SU-DHL-6 (cell line): ENCODE measurements around the gene ZFAND6.

Experiments
- EZH2phosphoT487 ChIP-seq: fragments of 200-600 bp; sonication (generic), shearing (Covaris generic); conservative IDR thresholded peaks from 2 replicates; pipeline ENCODE4 v1.6.1; 2018; ENCODE audit warnings: mild to moderate bottlenecking, antibody characterized with exemption, low read length, moderate library complexity, mixed read lengths
- TF ChIP-seq, protein P1 (sequence below): fragments of 200-600 bp; sonication (generic); IDR thresholded peaks from one replicate; pipeline ENCODE4 v1.5.1; 2017; ENCODE audit warnings: antibody characterized with exemption, mild to moderate bottlenecking, low read length, moderate library complexity; ENCODE audit not compliant: insufficient read depth, poor library complexity, severe bottlenecking

- TF ChIP-seq, protein P1, sequence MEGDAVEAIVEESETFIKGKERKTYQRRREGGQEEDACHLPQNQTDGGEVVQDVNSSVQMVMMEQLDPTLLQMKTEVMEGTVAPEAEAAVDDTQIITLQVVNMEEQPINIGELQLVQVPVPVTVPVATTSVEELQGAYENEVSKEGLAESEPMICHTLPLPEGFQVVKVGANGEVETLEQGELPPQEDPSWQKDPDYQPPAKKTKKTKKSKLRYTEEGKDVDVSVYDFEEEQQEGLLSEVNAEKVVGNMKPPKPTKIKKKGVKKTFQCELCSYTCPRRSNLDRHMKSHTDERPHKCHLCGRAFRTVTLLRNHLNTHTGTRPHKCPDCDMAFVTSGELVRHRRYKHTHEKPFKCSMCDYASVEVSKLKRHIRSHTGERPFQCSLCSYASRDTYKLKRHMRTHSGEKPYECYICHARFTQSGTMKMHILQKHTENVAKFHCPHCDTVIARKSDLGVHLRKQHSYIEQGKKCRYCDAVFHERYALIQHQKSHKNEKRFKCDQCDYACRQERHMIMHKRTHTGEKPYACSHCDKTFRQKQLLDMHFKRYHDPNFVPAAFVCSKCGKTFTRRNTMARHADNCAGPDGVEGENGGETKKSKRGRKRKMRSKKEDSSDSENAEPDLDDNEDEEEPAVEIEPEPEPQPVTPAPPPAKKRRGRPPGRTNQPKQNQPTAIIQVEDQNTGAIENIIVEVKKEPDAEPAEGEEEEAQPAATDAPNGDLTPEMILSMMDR, result no peak
- TF ChIP-seq EZH2phosphoT487, result no peak
These were observed 77.4 kb downstream of the ZFAND6 start for GRCh38 chr15:80136854-80137253.
